ENCODE data around the gene COLEC11.

- no peak for TF ChIP-seq POLR2A (IDR thresholded peaks at IDR 0.05; ENCODE audit: low read depth, low read length)
- TF ChIP-seq POLR2AphosphoS5 (IDR thresholded peaks at IDR 0.05; ENCODE audit: low read depth, low read length), result no peak
- no peak for TF ChIP-seq TAF1 (IDR thresholded peaks at IDR 0.05; ENCODE audit: borderline replicate concordance, low read depth, low read length)
Measured at GRCh38 chr2:3606370-3607201, 11.7 kb downstream of the COLEC11 start.

All from GM12892 (cell line).